Stimulated activated CD8-positive, alpha-beta memory T cell treated with anti-CD3 and anti-CD28 coated beads, Interleukin-7, amount 100 ng/mL, for 24 hours (primary cell): ENCODE results near the gene TMC7.

Experiments used
- DNase-seq: peaks from one replicate; pipeline ENCODE4 v3.0.0-alpha.2; 2020; ENCODE audit warnings: low read depth

The TMC7 gene

DNA sequence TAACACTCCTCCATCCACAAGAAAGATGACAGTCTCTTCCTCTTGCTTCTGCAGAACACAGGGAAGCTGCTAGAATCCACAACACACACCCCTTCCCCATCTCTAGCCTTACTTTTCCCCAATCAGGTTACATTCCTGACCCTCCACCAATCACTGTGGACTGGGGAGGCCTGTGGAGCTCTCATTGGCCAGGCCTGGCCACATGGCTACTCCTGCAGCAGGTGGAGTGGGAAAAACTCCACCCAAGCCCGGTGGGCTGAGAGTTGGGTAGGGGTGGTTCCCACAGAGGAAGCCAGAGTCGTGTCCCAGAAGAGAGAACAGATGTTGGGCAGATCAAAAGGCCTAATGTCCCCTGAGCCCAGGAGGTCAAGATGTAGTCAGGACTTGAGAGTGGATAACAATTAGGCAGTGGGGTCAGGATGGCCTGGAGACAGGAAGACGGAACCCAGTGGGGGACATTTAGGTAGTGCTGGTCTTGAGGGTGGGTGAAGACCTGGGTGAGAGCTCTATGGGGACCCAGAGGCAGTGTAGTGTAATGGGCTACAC, 105.7 kb downstream of the TMC7 start:
- no peak for DNase-seq

DNA sequence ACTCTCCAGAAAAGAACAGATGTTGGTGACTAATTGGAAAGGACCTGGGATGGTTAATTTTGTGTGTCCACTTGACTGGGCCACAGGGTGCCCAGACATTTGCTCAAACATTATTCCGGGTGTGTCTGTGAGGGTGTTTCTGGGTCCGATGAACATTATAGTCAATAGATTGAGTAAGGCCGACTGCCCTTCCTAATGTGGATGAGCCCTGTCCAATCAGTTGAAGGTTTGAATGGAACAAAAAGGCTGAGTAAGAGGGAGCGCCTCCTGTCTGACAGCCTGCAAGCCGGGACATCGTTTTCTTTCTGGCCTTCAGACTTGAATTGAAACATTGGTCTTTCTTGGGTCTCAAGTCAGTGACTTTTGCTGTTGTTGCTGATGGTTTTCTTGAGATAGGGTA, 107.2 kb downstream of the TMC7 start:
- DNase-seq, result no peak

DNA sequence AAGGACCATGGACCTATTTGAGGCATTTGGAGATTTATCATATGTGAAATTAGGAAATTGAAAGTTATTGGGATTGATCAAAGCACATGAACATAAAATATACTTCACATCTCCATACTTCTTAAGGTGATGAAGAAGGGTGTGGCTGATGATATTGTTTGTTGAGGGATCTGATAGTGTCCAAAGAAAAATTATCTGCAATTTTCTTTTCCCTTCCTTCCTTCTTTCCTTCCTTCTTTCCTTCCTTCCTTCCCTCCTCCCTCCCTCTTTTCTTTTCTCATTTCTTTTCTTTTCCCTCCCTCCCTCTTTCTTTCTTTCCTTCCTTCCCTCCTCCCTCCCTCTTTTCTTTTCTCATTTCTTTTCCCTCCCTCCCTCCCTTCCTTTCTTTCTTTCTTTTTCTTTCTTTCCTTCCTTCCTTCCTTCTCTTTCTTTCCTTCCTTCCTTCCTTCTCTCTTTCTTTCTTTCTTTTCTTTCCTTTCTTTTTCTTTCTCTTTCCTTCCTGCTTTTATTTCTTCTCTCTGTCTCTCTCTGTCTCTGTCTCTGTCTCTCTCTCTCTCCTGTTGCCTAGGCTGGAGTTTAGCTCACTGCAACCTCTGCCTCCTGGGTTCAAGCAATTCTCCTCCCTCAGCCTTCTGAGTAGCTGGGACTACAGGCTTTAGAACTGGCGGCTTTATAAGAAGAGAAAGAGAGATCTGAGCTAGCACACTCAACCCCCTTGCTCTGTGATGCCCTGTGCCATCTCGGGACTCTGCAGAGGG, 109.1 kb downstream of the TMC7 start:
- no peak for DNase-seq

DNA sequence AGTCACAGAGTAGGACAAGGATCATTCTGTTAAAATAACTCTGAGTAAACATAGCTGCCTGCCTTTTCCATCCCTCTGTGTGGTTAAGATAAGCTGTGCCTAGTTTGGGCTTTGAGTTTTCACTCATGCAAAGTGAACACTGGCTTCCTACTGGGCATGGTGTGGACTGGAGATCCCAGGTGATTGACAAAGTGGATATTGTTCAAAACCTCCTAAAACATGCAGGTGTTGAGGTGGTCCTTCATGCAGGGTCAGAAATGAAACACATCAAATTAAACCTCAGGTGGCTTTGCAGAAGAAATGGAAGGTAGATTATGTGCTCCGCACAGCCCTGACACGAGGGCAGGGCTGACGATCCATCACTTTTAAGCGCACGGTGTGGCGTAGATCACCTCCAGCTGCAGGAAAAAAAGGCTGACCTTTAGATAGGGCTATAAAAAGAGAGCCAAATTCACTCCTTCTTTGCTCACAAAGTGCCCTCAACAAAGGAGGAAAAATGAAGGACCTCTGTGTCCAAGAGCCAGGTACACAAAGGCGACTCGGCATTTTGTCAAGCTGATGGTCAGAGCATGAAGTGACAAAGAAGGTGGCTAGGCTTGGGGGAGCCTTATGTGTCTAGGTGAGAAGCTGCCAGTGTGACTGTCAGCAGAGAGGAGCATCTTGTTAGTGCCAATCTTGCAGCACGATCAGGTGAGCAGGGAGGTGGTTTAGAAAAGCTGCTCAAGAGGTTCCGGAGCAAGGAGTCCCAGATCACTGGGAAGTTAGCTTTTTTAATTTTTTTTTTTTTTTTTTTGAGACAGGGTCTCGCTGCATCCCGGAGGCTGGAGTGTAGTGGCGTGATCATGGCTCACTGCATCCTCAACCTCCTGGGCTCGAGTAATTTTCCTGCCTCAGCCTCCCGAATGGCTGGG, 110.2 kb downstream of the TMC7 start:
- no peak for DNase-seq

DNA sequence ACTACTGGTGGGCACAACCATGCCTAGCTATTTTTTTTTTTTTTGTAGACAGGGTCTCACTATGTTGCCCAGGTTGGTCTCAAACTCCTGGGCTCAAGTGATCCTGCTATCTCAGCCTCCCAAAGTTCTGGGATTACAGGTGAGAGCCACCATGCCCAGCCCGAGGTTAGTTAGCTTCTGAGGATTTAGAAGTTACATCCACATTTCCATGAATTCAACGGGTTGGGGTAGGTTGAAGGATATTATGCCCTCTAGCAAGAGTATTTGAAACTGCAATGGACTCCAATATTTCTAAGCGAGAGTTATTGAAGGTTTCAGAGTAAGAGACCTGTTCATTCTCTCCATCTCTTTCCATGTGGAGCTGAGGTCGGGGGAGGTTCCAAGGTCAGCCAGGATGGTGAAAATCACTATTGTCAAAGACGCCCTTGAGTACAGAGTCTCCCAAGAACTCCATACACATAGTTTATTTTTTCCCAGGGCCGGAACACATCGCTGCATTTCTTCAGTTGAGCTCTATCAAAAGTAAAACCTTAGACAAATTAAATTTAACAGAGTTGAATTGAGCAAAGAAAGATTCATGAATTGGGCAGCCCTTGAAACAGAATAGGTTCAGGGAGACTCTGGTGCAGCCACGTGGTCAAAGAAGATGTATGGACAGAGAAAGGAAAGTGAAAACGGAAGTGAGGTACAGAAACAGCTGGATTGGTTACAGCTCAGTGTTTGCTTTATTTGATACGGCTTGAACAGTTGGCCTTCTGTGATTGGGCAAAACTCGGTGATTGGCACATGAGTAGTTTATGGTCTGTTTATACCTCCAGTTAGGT, 111.0 kb downstream of the TMC7 start:
- no peak for DNase-seq

DNA sequence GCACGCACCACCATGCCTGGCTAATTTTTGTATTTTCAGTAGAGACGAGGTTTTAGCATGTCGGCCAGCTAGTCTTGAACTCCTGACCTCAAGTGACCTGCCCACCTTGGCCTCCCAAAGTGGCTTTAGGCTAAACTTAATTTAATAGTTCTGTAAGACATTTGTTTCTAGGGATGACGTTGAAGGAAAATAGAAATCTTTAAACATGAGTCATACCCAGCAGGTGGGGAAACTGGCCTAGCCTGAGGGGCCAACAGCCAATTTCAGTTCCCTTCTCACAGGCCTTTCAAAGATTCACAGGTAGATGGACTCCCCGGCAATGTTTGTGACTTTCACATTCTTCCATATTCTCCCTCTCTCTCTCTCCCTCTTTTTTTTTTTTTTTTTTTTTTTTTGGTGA, 111.9 kb downstream of the TMC7 start:
- no peak for DNase-seq

DNA sequence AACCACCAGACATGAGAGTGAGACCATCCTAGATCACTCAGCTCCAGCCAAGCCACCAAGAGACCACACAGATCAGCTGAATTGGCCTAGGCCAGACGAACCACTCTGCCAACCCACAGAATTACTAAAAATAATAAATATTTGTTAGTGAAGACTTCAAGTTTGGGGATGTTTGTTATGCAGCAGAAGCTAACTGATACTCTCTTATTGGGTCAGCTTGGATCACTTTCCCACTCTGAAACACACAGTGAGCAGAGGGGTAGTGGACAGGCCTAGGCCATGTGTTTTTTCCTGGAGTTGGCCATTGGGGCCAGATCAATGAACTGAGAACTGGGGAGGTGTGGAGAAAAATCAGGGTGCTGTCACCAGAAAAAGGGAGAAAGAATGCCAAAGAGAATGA, 114.4 kb downstream of the TMC7 start:
- DNase-seq, result no peak

DNA sequence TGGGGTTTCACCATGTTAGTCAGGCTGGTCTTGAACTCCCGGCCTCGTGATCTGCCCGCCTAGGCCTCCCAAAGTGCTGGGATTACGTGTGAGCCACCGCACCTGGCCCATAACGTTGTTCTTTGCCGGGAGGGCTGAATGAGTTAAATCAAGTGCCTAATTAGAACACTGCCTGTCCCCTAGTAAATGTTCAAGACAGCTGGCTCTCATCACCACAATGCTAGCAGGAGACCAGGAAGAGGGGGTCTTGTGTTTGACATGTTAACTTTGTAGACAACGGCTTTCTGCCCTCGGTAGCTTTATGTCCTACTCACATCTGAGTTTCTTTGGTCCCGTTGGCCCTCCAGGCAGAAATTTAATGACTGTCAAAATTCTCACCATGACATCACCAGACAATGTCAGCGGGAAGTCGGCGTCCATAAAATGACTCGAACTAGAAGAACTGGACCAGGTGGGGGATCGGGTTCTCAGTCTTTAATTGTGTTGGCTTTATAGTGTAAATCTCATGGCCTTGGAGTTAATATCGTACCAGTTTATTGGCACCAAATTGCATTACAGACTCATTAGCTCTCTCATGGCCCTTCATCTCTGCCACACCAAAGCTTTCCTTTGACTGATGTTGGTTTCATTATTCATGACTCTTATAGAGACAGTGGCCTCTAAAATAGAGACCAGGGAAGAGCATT, 118.6 kb downstream of the TMC7 start:
- no peak for DNase-seq

DNA sequence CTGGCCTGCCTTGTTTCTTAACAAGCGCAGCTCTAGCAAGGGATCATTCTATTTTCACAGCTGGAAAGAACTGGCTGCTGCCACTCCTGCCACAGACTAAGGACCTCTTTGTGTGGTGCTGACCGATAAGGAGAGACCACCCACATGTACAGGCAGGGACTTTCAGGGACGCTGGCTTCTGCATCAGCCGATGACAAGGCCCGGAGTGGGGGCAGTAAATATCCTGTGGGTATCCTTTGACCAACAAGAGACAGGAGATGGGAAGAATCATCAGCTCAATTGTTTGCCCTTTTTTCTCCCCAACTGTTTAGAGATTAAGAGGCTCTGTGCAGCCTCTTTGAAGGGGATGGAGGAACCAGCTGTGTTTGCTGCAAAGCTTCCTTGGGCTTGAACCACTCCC, 120.9 kb downstream of the TMC7 start:
- no peak for DNase-seq

DNA sequence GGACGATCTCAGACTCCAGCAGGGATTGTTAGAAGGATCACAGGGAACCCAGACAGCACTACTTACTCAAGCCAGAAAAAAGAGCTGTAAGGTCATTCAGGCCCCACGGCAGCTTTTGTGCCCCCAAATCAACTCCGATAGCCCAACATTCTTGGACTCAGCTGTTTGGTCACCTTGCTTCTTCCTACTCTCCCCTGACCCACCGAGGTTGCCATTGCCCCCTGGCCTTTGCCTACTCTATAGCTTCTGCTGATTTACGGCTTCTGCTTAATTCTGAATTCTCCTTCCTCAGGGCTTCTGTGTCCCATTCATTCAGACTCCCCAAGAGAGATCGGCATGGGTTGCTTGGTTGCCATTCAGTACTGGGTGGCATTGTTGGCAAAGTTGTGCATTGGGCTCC, 121.4 kb downstream of the TMC7 start:
- no peak for DNase-seq

DNA sequence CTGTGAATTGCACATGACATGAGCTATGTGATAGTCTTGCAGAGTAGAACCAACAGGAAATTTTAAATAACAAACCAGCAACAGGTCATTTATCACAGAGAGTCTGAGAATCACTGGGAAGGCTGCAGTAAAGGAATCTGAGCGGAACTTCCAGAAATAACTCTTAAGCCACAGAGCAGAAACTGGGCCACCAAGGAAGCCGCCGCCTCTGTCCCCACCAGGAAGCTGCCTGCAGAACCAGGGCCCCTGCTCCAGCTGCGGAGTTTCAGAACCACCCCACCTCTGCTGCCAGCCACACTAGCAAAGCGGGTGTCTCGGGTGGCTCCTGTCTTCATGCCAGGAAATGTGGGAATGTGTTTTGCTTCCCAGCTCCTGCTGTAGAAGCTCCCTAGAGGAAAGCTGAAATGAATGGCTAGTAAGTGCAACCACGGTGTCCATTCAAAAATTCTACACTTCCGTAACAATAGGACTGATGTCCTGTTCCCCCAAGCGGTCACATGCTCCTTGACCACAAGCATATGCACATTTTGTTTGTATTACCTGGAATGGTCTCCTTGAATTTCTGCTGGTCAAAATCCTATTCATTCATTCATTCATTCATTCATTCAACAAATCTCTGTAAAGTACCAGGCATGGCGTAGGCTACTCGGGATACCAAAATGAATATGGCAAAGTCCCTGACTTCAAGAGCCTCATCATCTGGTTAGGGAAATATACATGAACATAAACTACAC, 122.3 kb downstream of the TMC7 start:
- DNase-seq, result no peak

DNA sequence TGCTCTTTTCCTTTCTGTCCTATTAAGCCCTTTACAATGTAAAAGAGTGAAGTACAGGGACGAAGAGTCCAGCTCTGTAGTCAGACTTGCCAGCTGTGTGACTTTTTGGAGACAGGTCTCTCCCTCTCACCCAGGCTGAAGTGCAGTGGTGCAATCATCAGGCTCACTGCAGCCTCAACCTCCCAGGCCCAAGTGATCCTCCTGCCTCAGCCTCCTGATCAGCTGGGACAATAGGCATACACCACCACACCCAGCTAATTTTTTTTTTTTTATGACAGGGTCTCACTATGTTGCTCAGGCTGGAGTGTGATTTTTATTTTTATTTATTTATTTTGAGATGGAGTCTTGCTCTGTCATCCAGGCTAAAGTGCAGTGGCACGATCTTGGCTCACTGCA, 122.9 kb downstream of the TMC7 start:
- DNase-seq, result no peak

DNA sequence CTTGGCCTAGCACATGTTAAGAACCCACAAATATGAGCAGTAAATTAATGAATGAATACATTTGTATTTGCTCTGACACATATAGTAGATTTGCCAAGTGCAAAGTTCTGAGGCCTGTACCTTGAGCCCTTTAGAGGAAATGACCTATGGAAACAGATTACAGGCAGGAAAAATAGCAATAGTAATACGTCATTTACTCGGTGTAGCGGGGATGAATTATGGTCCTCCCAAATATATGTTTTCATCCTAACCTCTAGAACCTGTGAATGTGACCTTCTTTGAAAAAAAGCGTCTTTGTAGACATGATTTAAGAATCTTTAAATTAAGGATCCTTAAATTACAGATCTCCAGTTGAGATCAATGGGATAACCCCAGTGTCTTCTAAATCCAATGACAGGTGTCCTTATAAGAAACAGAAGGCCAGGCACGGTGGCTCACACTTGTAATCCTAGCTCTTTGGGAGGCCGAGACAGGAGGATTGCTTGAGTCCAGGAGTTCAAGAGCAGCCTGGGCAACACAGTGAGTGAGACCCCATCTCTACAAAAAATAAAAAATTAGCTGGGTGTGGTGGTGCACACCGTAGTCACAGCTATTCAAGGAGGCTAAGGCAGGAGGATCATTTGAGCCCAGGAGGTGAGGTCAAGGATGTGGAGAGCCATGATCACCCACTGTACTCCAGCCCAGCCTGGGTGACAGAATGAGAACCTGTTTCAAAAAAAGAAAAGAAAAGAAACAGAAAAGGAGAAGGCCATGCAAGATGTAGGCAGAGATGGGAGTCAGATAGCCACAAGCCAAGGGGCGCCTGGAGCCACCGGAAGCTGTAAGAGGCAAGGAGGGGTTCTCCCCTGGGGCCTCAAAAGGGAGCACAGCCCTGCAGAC, 124.9 kb downstream of the TMC7 start:
- no peak for DNase-seq

DNA sequence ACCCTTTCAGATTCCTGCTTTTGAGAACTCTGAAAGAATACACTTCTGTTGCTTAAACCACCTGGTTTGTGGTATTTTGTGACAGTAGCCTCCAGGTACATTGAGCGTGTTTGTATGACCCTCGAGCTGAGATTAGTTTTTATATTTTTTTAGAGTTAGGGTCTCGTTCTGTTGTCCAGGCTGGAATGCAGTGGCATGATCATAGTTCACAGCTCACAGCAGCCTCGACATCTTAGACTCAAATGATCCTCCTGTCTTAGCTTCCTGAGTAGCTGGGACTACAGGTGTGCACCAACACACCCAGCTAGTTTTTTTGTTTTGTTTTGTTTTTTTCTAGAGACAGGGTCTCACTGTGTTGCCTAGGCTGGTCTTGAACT, 125.5 kb downstream of the TMC7 start:
- no peak for DNase-seq

DNA sequence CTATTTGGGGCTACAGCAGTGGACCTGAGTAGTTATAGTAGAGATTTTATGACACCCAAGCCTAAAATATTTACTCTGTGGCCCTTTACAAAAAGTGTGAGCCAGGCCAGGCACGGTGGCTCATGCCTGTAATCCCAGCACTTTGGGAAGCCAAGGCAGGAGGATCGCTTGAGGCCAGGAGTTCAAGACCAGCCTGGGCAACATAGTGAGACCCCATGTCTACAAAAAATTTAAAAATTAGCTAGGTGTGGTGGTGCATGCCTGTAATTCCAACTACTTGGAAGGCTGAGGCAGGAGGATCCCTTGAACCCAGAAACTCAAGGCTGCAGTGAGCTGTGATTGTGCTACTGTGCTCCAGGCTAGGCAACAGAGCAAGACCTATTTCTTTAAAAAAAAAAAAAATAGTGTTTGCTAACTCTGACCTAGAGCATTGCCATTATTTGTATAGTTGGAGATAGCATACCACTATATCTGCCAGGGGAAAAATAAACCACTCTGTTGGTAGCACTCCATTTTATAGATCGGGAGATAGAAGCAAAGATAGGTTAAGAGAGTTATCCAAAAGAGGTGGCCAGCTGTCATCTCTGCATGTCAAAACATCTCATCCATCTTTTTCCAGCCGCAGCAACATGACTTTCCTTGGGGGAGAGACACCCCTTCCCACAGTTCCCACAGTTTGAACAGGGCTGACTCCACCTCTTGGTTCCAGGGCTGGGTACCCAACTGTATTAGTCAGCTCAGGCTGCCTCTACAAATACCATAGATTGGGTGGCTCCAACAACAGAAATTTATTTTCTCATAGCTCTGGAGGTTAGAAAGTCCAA, 127.0 kb downstream of the TMC7 start:
- DNase-seq, result no peak

DNA sequence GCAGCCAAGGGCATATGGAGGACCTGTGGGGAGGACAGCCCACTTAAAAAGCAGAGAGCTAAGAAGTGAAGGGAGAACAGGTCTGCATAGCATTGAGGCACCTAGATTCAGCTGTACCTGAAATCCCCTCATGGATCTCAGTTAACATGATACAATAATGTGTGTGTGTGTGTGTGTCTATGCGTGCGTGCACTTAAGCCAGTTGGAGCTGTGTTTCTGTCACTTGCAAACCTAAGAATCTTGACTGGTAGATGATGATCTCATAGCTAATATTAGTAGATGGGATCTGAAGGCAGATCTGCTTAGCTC, 128.3 kb downstream of the TMC7 start:
- no peak for DNase-seq
